Right ventricle myocardium superior (tissue), 1 donor: Measurements from ENCODE around the gene NIP7. TPM values are rescaled to one million over a fixed set of nuclear protein-coding genes. Genes with fewer than 3 reads are reported as not detected.

ENCODE experiments used
- ATAC-seq: fragments of 200-7000 bp; cut with Tn5 transposase; one replicate; pipeline ENCODE4 v1.9.1; 2020; ENCODE audit warnings: mild to moderate bottlenecking; ENCODE audit not compliant: poor library complexity
- DNase-seq: peaks from one replicate; pipeline ENCODE4 v3.0.0-alpha.2; 2020
- intact Hi-C: fragments of 100-400 bp; cut with DNase I; formaldehyde crosslinking; loops from one replicate; pipeline ENCODE4 v1.11.2; 2022
- total RNA-seq: library from RNA; stranded (reverse); fragmentation: NEBNext Ultra II Directional; extraction: Animal tissue kit (Norgen Biotek cat#: 25700); gene quantifications from one replicate; pipeline ENCODE4 v1.2.1, GENCODE V29; 2021
- donor health status: DM: no; HTN: yes; CAD: no; lungs with severe emphysema.

Gene NIP7
- total RNA-seq, 1 donor from 2014 or later = 7.3 TPM

DNA sequence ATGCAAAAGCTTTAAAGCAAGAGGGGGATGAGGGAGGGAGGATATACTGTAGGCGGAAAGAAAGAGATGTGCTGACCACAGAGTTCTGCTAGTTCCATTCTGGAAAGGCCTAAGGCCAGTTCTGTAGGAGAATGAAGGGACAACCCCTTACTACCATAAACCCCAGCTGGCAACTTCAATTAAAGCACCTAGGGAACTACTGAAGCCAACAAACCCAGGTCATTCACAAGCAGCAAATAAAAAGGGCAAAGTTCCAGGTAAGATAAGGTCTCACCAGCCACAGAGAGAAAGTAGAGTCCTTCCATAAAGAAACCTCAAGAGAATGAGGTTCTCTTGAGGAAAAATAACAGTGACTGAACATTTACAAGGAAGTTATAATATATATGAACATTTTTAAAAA lies 33.4 kb downstream of the NIP7 start:
- DNase-seq = no peak
- ATAC-seq = peak; percentile 29
- intact Hi-C loops = no loop called here

DNA sequence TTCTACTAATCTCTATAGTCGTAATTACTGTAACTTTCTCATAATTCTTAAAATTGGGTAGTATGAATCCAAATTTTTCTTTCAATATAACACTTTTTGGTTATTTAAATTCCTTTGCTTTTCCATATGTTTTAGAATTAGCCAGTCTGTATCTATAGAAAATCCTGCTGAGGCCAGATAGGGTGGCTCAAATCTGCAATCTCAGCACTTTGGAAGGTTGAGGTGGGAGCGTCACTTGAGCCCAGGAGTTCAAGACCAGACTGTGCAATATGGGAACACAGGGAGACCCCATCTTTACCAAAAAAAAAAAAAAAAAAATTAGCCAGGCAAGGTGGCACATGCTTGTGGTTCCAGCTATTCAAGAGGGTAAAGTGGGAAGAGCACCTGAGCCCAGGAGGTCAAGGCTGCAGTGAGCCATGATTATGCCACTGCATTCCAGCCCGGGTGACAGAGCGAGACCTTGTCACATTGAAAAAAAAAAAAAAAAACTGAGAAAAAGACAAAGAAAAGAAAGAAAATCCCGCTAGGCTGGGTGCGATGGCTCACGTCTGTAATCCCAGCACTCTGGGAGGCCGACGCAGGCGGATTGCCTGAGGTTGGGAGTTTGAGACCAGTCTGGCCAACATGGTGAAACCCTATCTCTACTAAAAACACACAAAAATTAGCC lies 37.0 kb downstream of the NIP7 start:
- intact Hi-C loops = no loop called here
- ATAC-seq (no peak), DNase-seq (no peak)

DNA sequence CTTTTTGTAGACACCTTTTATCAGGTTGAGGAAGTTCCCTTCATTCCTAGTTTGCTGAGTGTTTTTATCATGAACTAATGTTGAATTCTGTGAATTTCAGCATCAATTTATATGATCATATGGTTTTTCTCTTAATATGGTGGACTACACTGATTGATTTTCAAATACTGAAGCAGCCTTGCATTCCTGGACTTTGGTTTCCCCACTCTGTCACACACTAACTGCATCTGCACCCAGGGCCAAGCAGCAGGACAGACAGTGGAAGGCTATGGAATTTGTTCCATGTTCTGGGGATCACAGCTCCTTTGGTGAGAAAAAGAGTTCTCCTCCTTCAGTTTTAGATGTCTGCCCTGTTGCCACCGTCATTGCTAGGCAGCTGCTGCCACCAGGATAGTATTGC lies 38.5 kb downstream of the NIP7 start:
- no peak for ATAC-seq
- intact Hi-C loops = no loop called here
- DNase-seq = no peak

DNA sequence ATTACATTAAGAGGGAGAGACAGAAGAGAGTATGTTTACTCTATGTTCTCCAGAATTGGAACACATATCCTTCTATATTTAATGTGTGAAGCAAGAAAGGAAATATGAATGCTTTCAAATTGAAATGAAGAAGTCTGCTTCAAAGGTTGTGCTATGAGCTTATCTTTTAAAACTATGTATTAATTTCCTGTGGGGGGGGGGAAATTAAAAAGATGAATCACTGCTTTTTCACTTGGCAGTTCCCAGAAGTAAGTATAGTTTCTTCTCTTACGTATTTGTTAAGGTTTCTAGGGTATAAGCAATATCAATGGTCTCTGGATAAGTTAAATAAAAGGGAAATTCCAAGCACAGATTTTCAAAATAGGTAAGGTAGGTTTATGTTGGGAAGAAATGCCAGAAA lies 39.2 kb downstream of the NIP7 start:
- DNase-seq = no peak
- intact Hi-C loops = no loop called here
- no peak for ATAC-seq

DNA sequence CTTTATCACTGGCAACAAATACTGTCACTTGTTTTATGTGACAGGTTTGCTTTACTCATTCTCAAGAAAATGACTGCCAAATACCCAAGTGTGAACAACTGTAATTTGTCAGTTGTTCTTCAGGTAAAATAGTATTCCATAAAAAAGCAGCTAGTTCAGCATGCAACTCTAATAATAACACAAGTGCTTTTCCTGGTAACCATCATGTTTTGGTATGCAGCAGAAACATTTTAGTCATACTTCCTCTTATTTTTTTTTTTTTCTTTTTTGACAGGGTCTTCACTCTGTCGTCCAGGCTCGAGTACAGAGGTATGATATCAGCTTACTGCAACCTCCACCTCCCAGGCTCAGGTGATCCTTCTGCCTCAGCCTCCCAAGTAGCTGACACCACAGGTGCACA lies 41.7 kb downstream of the NIP7 start:
- no peak for ATAC-seq
- intact Hi-C loops = no loop called here

DNA sequence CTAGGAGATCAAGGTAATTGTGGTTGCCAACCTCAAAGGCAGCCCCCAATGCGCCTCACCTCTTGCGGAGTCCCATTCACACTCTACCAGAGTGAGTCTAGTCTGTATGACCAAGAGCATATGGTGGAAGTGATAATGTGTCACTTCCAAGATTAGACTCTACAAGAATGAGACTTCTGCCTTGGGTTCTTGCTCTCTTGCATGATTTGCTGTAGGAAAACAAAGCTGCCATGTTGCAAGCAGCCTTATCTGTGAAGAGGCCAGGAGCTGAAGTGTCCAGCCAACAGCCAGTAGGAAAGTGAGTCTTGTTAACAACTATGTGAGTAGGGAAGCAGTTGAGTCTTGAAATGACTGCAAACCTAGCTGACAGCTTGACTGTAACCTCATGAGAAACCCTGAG lies 42.8 kb downstream of the NIP7 start:
- ATAC-seq = no peak
- DNase-seq = no peak
- intact Hi-C loops = no loop called here

More for the DNA sequence above, 41.7 kb downstream of the NIP7 start:
- no peak for DNase-seq

DNA sequence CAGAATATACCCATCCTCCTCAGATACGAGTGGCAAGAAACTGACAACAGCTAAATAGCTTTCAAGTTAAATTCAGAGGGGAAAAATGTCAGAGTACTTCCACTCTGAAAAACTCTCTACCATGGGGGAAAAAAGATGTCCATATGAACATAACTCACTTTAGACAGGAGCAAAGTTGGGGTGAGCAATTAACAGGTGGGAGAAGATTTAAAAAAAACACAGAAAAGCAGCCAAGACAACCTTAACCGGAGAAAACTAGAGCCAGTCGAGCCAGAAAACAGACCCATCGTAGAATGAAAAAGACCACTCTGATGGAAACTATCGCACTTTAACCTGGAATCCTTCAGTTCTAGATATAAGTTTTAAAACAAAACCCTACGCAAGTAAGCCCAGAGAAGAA lies 45.4 kb downstream of the NIP7 start:
- ATAC-seq = no peak
- intact Hi-C loops = no loop called here
- DNase-seq = no peak

DNA sequence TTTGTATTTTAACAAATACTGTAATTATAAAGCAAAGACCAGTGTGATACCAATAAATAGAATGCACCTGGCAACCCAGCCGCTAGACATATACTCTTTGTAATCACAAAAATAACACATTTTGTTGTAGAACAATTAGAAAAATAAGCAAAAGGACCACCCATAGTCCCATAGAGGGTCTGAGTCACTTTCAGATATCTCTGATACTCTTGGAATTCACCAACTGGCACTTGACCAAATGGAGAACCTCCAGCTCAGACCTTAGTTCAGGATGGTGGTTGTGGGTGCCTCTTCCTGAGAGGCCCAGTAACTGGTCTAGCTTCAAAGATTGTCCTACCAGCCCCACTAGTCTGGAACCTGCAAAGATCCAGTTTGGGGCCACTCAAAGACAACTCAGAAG lies 47.0 kb downstream of the NIP7 start:
- ATAC-seq = no peak
- no peak for DNase-seq
- intact Hi-C loops = no loop called here

Other genes starting within 250 kb of the NIP7 start
- 0.19 TPM for gene HAS3, start 234.1 kb upstream of the NIP7 start, total RNA-seq
- gene CHTF8, start 207.2 kb upstream of the NIP7 start, total RNA-seq = 52.5 TPM
- gene UTP4, start 207.1 kb upstream of the NIP7 start, total RNA-seq = 24.1 TPM
- 12.3 TPM for gene SNTB2, start 152.6 kb upstream of the NIP7 start, total RNA-seq
- gene VPS4A, start 28.4 kb upstream of the NIP7 start, total RNA-seq = 28.6 TPM
- 5.6 TPM for gene PDF, start 9.2 kb upstream of the NIP7 start, total RNA-seq
- 22.0 TPM for gene COG8, start 208 bp upstream of the NIP7 start, total RNA-seq
- gene TMED6, start 12.0 kb downstream of the NIP7 start, total RNA-seq = not detected
- 19.4 TPM for gene TERF2, start 46.2 kb downstream of the NIP7 start, total RNA-seq
- 55.4 TPM for gene CYB5B, start 84.8 kb downstream of the NIP7 start, total RNA-seq
- 13.9 TPM for gene NFAT5, start 226.2 kb downstream of the NIP7 start, total RNA-seq